A673 (cell line): ENCODE measurements around the gene ETS2. TPM values are rescaled to one million over a fixed set of nuclear protein-coding genes. Genes with fewer than 3 reads are reported as not detected.

Experiments used
- BruUV-seq: library from RNA; stranded (reverse); fragments of 400-500 nt; replicated peaks from 2 replicates; lab custom pipeline; 2021; lab: Mats Ljungman, UMichigan
- CTCF ChIA-PET: fragments of 300-600 bp; sonication (Branson Sonifier 250); formaldehyde crosslinking; loops from one replicate; lab custom pipeline; 2022; ENCODE audit warnings: antibody characterized with exemption; lab: Charles Lee
- POLR2A ChIA-PET: fragments of 300-600 bp; sonication (Branson Sonifier 250); formaldehyde crosslinking; loops from one replicate; lab custom pipeline; 2022; ENCODE audit warnings: antibody characterized with exemption; ENCODE audit not compliant: low non-redundant PET; lab: Charles Lee
- DNase-seq: peaks from one replicate; pipeline ENCODE4 v3.0.0-alpha.2; 2015; ENCODE audit warnings: low spot score
- H3K27ac ChIP-seq: fragments of 200-600 bp; sonication (generic); 2 replicates; pipeline ENCODE4 v1.5.1; 2016; ENCODE audit warnings: mixed run types, low read depth, mild to moderate bottlenecking, mixed read lengths, antibody characterized with exemption, low read length; ENCODE audit not compliant: poor library complexity, severe bottlenecking
- H3K27me3 ChIP-seq: fragments of 200-600 bp; sonication (generic); replicated peaks from 2 replicates; pipeline ENCODE4 v1.6.1; 2017; ENCODE audit warnings: mixed run types, low read depth, mild to moderate bottlenecking, mixed read lengths, antibody characterized with exemption, low read length; ENCODE audit not compliant: insufficient read depth, poor library complexity
- H3K36me3 ChIP-seq: fragments of 200-600 bp; sonication (generic); 2 replicates; pipeline ENCODE4 v1.6.1; 2016; ENCODE audit warnings: mixed run types, mild to moderate bottlenecking, mixed read lengths, antibody characterized with exemption, low read length; ENCODE audit not compliant: insufficient read depth, poor library complexity, severe bottlenecking
- H3K4me1 ChIP-seq: fragments of 200-600 bp; sonication (generic); 2 replicates; pipeline ENCODE4 v1.6.1; 2017; ENCODE audit warnings: mixed run types, mild to moderate bottlenecking, mixed read lengths, antibody characterized with exemption, low read length; ENCODE audit not compliant: insufficient read depth, poor library complexity, severe bottlenecking
- H3K4me3 ChIP-seq: fragments of 200-600 bp; sonication (generic); 2 replicates; pipeline ENCODE4 v1.5.1; 2016; ENCODE audit warnings: low read depth, mixed run types, mild to moderate bottlenecking, mixed read lengths, low read length; ENCODE audit not compliant: poor library complexity, severe bottlenecking
- H3K9me3 ChIP-seq: fragments of 200-600 bp; sonication (generic); 2 replicates; pipeline ENCODE4 v1.6.1; 2016; ENCODE audit warnings: mixed run types, low read depth, mild to moderate bottlenecking, mixed read lengths, antibody characterized with exemption, low read length; ENCODE audit not compliant: poor library complexity, severe bottlenecking
- EZH2 ChIP-seq: fragments of 200-600 bp; sonication (generic); IDR thresholded peaks from 2 replicates; pipeline ENCODE4 v1.6.1; 2017; ENCODE audit warnings: borderline replicate concordance, low read depth, mild to moderate bottlenecking, mixed read lengths, antibody characterized with exemption, low read length; ENCODE audit not compliant: poor library complexity, severe bottlenecking
- intact Hi-C: fragments of 100-400 bp; cut with micrococcal nuclease; formaldehyde crosslinking; loops from one replicate; pipeline ENCODE4 v1.10.0; 2022; ENCODE audit not compliant: unreplicated experiment
- total RNA-seq: library from RNA; stranded (reverse); gene quantifications from 2 replicates; pipeline ENCODE4 v1.2.3, GENCODE V29; 2021
- TF ChIP-seq, protein P1 (sequence below): fragments of 300-800, 200-600 bp; sonication (generic); conservative IDR thresholded peaks from 2 replicates; pipeline ENCODE4 v1.5.1; 2017; ENCODE audit warnings: low read depth, mild to moderate bottlenecking, antibody characterized with exemption, low read length, moderate library complexity, mixed read lengths

The ETS2 gene
- total RNA-seq, 1 experiment from 2014 or later = 45.6 TPM

DNA sequence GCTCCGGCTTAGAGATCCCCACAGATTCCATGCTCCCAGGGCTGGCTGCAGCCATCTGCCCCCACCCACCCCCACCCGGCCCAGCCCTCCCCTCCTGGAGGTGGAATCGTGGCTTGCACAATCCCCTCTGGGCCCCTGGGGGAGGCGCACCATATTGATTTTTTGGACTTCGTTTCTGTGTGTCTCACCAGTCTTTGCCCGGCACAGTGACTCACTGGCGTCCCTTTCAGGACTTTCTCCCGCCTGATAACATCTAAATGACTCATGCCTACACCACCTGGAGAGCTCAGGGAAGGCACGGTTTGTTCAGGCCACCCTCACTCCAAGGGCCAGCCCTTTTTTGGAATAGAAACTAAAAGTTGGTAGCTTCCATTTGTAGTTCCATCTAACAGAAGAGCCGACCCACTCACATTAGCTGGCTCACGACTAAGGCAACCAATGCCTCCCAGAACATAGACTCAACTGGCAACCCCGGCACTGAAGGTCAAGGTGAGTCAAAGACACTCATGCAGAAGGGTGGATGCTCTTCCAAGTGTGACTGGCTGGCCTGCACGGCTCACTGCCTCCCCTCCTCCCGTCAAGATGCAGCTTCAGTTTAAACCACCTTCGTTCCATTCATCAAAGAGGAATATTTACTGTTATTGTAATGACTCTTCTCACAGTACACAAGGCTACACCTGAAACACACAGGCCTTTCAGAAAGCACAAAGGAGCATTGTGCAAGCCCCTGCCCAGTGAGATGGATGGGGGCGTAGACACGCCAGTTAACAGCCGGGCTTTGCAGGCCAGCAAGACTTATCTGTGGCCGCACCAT lies 18.1 kb upstream of the ETS2 start:
- ChIA-PET POLR2A (no interaction called here), CTCF (no interaction called here)
- no peaks in the 10 kb centered on the region for H3K4me1 ChIP-seq
- no peak for TF ChIP-seq EZH2
- TF ChIP-seq, protein P1, sequence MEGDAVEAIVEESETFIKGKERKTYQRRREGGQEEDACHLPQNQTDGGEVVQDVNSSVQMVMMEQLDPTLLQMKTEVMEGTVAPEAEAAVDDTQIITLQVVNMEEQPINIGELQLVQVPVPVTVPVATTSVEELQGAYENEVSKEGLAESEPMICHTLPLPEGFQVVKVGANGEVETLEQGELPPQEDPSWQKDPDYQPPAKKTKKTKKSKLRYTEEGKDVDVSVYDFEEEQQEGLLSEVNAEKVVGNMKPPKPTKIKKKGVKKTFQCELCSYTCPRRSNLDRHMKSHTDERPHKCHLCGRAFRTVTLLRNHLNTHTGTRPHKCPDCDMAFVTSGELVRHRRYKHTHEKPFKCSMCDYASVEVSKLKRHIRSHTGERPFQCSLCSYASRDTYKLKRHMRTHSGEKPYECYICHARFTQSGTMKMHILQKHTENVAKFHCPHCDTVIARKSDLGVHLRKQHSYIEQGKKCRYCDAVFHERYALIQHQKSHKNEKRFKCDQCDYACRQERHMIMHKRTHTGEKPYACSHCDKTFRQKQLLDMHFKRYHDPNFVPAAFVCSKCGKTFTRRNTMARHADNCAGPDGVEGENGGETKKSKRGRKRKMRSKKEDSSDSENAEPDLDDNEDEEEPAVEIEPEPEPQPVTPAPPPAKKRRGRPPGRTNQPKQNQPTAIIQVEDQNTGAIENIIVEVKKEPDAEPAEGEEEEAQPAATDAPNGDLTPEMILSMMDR = no peak
- no peaks in the 10 kb centered on the region for H3K27me3 ChIP-seq
- intact Hi-C loops = no loop called here
- no peak overlapping the region for H3K4me3 ChIP-seq
- H3K36me3 ChIP-seq = no peaks in the 10 kb centered on the region
- BruUV-seq = no TSS peak
- H3K9me3 ChIP-seq = no peaks in the 10 kb centered on the region
- H3K27ac ChIP-seq = no peak overlapping the region
- DNase-seq = peak; percentile 37

DNA sequence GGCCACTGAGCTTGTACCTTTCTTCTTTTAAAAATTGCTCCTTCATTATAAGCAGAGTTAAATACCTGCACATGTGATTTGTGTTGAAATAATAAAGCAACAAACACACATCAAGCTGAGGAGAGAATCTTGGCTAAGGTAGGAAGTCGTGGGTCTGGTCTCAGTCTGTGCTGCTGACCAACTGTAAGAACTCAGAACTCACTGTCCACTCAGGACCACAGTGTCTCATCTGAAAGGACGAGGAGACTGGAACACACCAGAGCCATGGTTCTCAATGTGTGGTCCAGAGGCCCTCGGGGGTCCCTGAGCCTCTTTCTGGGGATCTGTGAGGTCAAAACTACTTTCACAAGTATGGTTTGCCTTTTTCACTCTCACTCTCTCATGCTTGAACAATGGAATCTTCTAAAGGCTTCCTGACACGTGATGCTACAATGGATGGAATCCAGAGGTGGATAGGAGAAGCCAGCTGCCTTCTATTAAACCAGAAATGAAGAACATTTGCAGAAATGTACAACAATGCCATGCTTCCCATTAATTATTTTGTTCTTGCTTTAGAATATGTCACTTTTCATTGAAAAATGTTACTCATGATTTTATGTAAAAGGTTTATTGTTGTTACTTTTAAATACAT lies 17.3 kb upstream of the ETS2 start:
- ChIA-PET POLR2A (no interaction called here), CTCF (no interaction called here)
- Histone ChIP-seq H3K36me3 (no peaks in the 10 kb centered on the region), H3K27me3 (no peaks in the 10 kb centered on the region), H3K9me3 (no peaks in the 10 kb centered on the region), H3K27ac (no peak overlapping the region), H3K4me1 (no peaks in the 10 kb centered on the region), H3K4me3 (no peak overlapping the region)
- no peak for TF ChIP-seq EZH2
- TF ChIP-seq, protein P1 = no peak
- intact Hi-C loops = no loop called here
- no peak for DNase-seq
- no TSS peak for BruUV-seq

GRCh38 chr21:38789275-38789674 lies 16.5 kb upstream of the ETS2 start:
- H3K27ac ChIP-seq = no peak overlapping the region
- CTCF ChIA-PET = no interaction called here

More at GRCh38 chr21:38789275-38789674, 16.5 kb upstream of the ETS2 start:
- BruUV-seq = no TSS peak
- H3K36me3 ChIP-seq = no peaks in the 10 kb centered on the region
- no peak for DNase-seq
- H3K27me3 ChIP-seq = no peaks in the 10 kb centered on the region
- no peaks in the 10 kb centered on the region for H3K9me3 ChIP-seq
- no peaks in the 10 kb centered on the region for H3K4me1 ChIP-seq
- intact Hi-C loops = no loop called here
- no peak overlapping the region for H3K4me3 ChIP-seq
- TF ChIP-seq EZH2 = no peak
- TF ChIP-seq, protein P1 = no peak
- POLR2A ChIA-PET = no interaction called here
